Panc1 (cell line): ENCODE results near the gene LIME1. TPM values are rescaled to one million over a fixed set of nuclear protein-coding genes. Genes with fewer than 3 reads are reported as not detected.

Source experiments
- ATAC-seq: fragments of 200-7000 bp; cut with Tn5 transposase; 2 replicates; pipeline ENCODE4 v1.9.1; 2020; ENCODE audit warnings: mild to moderate bottlenecking, moderate library complexity
- BruUV-seq: library from RNA; stranded (reverse); fragments of 400-500 nt; replicated peaks from 2 replicates; lab custom pipeline; 2021; lab: Mats Ljungman, UMichigan
- CTCF ChIA-PET: fragments of 300-600 bp; sonication (Branson Sonifier 250); formaldehyde crosslinking; loops from one replicate; lab custom pipeline; 2022; ENCODE audit warnings: antibody characterized with exemption; lab: Charles Lee
- POLR2A ChIA-PET: fragments of 300-600 bp; sonication (Branson Sonifier 250); formaldehyde crosslinking; loops from one replicate; lab custom pipeline; 2022; ENCODE audit warnings: antibody characterized with exemption; lab: Charles Lee
- DNase-seq: peaks from one replicate; pipeline ENCODE4 v3.0.0-alpha.2; 2010; ENCODE audit warnings: low read depth, low spot score
- H3K27ac ChIP-seq: 2 replicates; pipeline ENCODE4 v1.5.1; 2011; ENCODE audit warnings: mild to moderate bottlenecking, low read length, inconsistent platforms
- H3K27me3 ChIP-seq: fragments of 200-500 bp; sonication (Bioruptor generic); 2 replicates; pipeline ENCODE4 v1.6.0; 2014; ENCODE audit warnings: low read length, inconsistent platforms; ENCODE audit not compliant: control insufficient read depth, insufficient read depth
- H3K36me3 ChIP-seq: fragments of 200-500 bp; sonication (Bioruptor generic); 2 replicates; pipeline ENCODE4 v1.5.1; 2014; ENCODE audit warnings: inconsistent platforms, mild to moderate bottlenecking, low read length, moderate library complexity; ENCODE audit not compliant: control insufficient read depth, insufficient read depth
- H3K4me1 ChIP-seq: 2 replicates; pipeline ENCODE4 v1.5.1; 2011; ENCODE audit warnings: inconsistent platforms, mild to moderate bottlenecking, low read length, moderate library complexity; ENCODE audit not compliant: control insufficient read depth, insufficient read depth
- H3K4me3 ChIP-seq, 2 experiments: 2 replicates each; pipeline ENCODE4 v1.5.1; 2011 to 2012; ENCODE audit warnings: low read depth in 2 of 2, low read length in 2 of 2, mild to moderate bottlenecking in 2 of 2, inconsistent platforms in 1 of 2, moderate library complexity in 1 of 2
- H3K9me3 ChIP-seq: fragments of 200-500 bp; sonication (Bioruptor generic); 2 replicates; pipeline ENCODE4 v1.5.1; 2014; ENCODE audit warnings: low read depth, mild to moderate bottlenecking, inconsistent platforms, low read length, moderate library complexity; ENCODE audit not compliant: control insufficient read depth, insufficient read depth
- POLR2AphosphoS5 ChIP-seq: IDR thresholded peaks from 2 replicates; pipeline ENCODE4 v1.6.1; 2012; ENCODE audit warnings: mild to moderate bottlenecking, low read depth, low read length, moderate library complexity
- SIN3A ChIP-seq: IDR thresholded peaks from 2 replicates; pipeline ENCODE4 v1.6.1; 2012; ENCODE audit warnings: low read depth, mild to moderate bottlenecking, low read length, moderate library complexity, borderline replicate concordance; ENCODE audit not compliant: insufficient read depth
- TCF7L2 ChIP-seq: IDR thresholded peaks from 2 replicates; pipeline ENCODE4 v1.6.1; 2011; ENCODE audit warnings: mild to moderate bottlenecking, low read depth, low read length, inconsistent platforms
- in situ Hi-C: cut with HindIII; loops from 2 replicates; pipeline ENCODE4 v1.10.0; 2016; ENCODE audit warnings: low sequenced_read_pairs, low pct_unique_long_range_greater_than_20kb
- intact Hi-C: fragments of 100-400 bp; cut with micrococcal nuclease; formaldehyde crosslinking; loops from one replicate; pipeline ENCODE4 v1.10.0; 2022; ENCODE audit not compliant: unreplicated experiment
- total RNA-seq: library from RNA; stranded (reverse); gene quantifications from one replicate; pipeline ENCODE4 v1.2.1, GENCODE V29; 2021; ENCODE audit not compliant: unreplicated experiment
- TF ChIP-seq, protein P1 (sequence below), 2 experiments: IDR thresholded peaks; 2 replicates each; pipeline ENCODE4 v1.6.1; 2011 to 2012; ENCODE audit warnings: low read depth in 2 of 2, control low read depth in 1 of 2, low read length in 1 of 2, mild to moderate bottlenecking in 1 of 2, moderate library complexity in 1 of 2; ENCODE audit not compliant: insufficient read depth in 1 of 2
- TF ChIP-seq, protein P2 (sequence below): fragments of 450-650 bp; IDR thresholded peaks from 2 replicates; pipeline ENCODE4 v1.5.1; 2017; ENCODE audit warnings: mild to moderate bottlenecking

The LIME1 gene
- total RNA-seq, 1 experiment from 2014 or later = 15.2 TPM

DNA sequence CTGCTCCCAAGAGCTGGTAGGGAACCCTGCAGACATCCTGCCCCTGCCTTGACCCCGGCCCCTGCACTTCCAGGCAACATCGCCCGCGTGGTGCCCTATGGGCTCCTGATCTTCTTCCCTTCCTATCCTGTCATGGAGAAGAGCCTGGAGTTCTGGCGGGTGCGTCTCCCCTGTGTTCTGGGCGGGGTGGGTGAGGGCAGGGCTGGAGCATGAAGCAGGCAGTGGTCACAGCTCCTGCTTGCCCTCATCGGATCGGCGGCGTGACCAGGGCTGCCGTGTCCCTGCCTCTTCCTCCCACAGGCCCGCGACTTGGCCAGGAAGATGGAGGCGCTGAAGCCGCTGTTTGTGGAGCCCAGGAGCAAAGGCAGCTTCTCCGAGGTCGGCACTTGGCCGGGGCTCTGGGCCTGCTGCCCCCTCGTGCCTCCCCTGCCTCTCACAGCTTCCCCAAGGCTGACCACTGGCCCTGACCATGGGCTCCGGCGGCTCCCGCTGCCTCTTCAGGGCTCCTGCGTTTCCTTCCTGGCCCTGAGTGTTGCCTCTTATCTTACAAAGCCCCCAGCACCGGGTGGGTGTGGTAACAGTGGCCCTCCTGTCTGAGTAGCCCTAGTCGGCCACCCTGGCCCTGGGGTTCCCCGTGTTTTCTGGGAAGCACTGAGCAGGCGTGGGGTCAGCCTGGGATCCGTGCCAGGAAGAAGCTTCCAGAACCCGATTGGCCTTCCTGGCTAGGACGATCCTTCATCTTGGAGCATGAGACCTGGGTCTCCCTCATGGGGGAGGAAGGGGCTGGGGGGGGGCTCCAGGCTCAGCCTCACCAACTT, 48.0 kb upstream of the LIME1 start:
- H3K36me3 ChIP-seq = no peaks in the 10 kb centered on the region
- 0 out of 2 replicates have a peak overlapping the region, but pooled peaks have one; percentile 29 for H3K27ac ChIP-seq
- TF ChIP-seq SIN3A (0 out of 2 replicates have a peak, but pooled peaks have one; percentile 25), TCF7L2 (no peak)
- no peaks in the 10 kb centered on the region for H3K9me3 ChIP-seq
- H3K4me1 ChIP-seq = peaks cover 26% of the 10 kb centered on the region
- CTCF ChIA-PET = no interaction called here
- POLR2A ChIA-PET = no interaction called here
- no peak overlapping the region for H3K4me3 ChIP-seq
- DNase-seq = no peak
- no TSS peak for BruUV-seq
- in situ Hi-C loops = no loop called here
- H3K27me3 ChIP-seq = no peaks in the 10 kb centered on the region
- intact Hi-C loops = no loop called here
- no peak for ATAC-seq

DNA sequence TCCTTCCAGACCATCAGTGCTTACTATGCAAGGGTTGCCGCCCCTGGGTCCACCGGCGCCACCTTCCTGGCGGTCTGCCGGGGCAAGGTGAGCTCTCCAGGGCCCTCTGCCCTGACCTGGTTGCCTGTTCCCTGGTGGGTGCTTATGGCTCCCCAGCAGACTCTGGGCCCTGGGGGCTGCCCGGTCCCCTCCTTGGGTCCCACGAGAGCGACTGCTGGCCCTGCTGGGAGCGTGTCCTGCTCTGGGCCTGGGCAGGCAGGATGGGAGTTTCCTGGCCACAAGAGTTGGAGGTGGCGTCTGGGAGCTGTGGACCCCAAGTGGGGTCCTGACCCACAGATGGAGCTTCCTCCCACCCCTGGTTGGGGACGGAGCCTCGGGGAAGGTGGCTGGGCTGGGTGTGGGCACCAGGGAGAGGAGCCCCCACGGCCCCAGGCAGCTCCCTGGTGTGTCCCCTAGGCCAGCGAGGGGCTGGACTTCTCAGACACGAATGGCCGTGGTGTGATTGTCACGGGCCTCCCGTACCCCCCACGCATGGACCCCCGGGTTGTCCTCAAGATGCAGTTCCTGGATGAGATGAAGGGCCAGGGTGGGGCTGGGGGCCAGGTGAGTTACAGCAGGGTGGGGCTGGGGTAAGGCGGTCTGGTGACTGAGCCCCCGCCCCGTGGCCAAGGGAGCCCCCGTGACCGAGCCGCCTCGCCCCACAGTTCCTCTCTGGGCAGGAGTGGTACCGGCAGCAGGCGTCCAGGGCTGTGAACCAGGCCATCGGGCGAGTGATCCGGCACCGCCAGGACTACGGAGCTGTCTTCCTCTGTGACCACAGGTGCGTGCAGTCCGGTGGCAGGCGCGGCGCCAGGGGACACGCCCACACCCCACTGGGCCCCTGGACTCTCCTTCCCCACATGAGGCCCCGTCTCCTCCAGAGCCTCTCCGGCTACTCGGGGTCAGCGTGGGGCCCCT, 47.1 kb upstream of the LIME1 start:
- BruUV-seq = no TSS peak
- POLR2A ChIA-PET = no interaction called here
- Histone ChIP-seq H3K9me3 (no peaks in the 10 kb centered on the region), H3K27ac (no peak overlapping the region), H3K4me1 (peaks cover 25% of the 10 kb centered on the region), H3K27me3 (no peaks in the 10 kb centered on the region), H3K36me3 (no peaks in the 10 kb centered on the region), H3K4me3 (no peak overlapping the region)
- in situ Hi-C loops (no loop called here), intact Hi-C loops (no loop called here)
- CTCF ChIA-PET = no interaction called here
- ATAC-seq = 0 out of 2 replicates have a peak, but pooled peaks have one; percentile 2
- TF ChIP-seq POLR2AphosphoS5 (no peak), TCF7L2 (no peak), SIN3A (no peak)
- TF ChIP-seq, protein P1, sequence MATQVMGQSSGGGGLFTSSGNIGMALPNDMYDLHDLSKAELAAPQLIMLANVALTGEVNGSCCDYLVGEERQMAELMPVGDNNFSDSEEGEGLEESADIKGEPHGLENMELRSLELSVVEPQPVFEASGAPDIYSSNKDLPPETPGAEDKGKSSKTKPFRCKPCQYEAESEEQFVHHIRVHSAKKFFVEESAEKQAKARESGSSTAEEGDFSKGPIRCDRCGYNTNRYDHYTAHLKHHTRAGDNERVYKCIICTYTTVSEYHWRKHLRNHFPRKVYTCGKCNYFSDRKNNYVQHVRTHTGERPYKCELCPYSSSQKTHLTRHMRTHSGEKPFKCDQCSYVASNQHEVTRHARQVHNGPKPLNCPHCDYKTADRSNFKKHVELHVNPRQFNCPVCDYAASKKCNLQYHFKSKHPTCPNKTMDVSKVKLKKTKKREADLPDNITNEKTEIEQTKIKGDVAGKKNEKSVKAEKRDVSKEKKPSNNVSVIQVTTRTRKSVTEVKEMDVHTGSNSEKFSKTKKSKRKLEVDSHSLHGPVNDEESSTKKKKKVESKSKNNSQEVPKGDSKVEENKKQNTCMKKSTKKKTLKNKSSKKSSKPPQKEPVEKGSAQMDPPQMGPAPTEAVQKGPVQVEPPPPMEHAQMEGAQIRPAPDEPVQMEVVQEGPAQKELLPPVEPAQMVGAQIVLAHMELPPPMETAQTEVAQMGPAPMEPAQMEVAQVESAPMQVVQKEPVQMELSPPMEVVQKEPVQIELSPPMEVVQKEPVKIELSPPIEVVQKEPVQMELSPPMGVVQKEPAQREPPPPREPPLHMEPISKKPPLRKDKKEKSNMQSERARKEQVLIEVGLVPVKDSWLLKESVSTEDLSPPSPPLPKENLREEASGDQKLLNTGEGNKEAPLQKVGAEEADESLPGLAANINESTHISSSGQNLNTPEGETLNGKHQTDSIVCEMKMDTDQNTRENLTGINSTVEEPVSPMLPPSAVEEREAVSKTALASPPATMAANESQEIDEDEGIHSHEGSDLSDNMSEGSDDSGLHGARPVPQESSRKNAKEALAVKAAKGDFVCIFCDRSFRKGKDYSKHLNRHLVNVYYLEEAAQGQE (IDR thresholded peaks at IDR 0.05; ENCODE audit: insufficient read depth in 1 of 2, low read depth in 2 of 2, low read length in 1 of 2) = no peak
- TF ChIP-seq, protein P2, sequence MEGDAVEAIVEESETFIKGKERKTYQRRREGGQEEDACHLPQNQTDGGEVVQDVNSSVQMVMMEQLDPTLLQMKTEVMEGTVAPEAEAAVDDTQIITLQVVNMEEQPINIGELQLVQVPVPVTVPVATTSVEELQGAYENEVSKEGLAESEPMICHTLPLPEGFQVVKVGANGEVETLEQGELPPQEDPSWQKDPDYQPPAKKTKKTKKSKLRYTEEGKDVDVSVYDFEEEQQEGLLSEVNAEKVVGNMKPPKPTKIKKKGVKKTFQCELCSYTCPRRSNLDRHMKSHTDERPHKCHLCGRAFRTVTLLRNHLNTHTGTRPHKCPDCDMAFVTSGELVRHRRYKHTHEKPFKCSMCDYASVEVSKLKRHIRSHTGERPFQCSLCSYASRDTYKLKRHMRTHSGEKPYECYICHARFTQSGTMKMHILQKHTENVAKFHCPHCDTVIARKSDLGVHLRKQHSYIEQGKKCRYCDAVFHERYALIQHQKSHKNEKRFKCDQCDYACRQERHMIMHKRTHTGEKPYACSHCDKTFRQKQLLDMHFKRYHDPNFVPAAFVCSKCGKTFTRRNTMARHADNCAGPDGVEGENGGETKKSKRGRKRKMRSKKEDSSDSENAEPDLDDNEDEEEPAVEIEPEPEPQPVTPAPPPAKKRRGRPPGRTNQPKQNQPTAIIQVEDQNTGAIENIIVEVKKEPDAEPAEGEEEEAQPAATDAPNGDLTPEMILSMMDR = no peak
- DNase-seq = no peak
